ENCODE data around the gene PSPN. TPM values are rescaled to one million over a fixed set of nuclear protein-coding genes. Genes with fewer than 3 reads are reported as not detected.

PSPN gene
- total RNA-seq, 5 donors from 2014 or later (not counting 1 experiment from before 2014, with no cell fraction given), result 1.7 to 4.1 (median 3.2) TPM

- H3K9me3 Mint-ChIP-seq, result no peaks in the 10 kb centered on the region
- H3K4me1 Mint-ChIP-seq, result peaks cover 24 to 32% (median 27%) of the 10 kb centered on the region in 3 donors
- Histone ChIP-seq H3K27me3 (replicated peaks in 1 of 2; ENCODE audit: control insufficient read depth in 2 of 2, extremely low read depth in 1 of 2, insufficient read depth in 2 of 2, low read length in 1 of 2) (no peaks in the 10 kb centered on the region), H3K4me1 (ENCODE audit: control insufficient read depth in 1 of 2, extremely low read depth in 1 of 2, insufficient read depth in 2 of 2, low read length in 2 of 2) (peaks cover 0 to 23% of the 10 kb centered on the region in 2 experiments), H3K36me3 (ENCODE audit: control insufficient read depth in 2 of 2, extremely low read depth in 1 of 2, insufficient read depth in 1 of 2, low read length in 1 of 2) (peaks cover 3 to 19% of the 10 kb centered on the region in 2 donors), H3K27ac (ENCODE audit: low read length) (peak within 1 kb of the TSS; percentile 94), H3K9me3 (no peaks in the 10 kb centered on the region), H3K4me3 (ENCODE audit: control insufficient read depth in 1 of 2, extremely low read depth in 1 of 2, low read length in 1 of 2) (peak within 1 kb of the TSS; percentile 82 to 93)
- no peaks in the 10 kb centered on the region for H3K27me3 Mint-ChIP-seq
- CTCF ChIA-PET, result interaction anchor here in 1 of 2 donors (0.6 to 1.5 kb wide), 2 partner anchors 21 to 31 kb away, joined by 3 to 7 read pairs; partner anchors contain the start of genes ALKBH7 and KHSRP
- ATAC-seq (replicated peaks in 1 of 4) (peak; percentile 85 to 86 (median 86)), DNase-seq (peak; percentile 83 to 97 (median 91))
- peaks cover 6% of the 10 kb centered on the region for H3K36me3 Mint-ChIP-seq
- POLR2A ChIA-PET, result interaction anchor here in 1 of 2 donors (1.2 to 1.4 kb wide), 2 partner anchors 21 to 31 kb away, joined by 5 to 6 read pairs; partner anchors contain the start of genes ALKBH7 and KHSRP
- H3K27ac Mint-ChIP-seq, result peak within 1 kb of the TSS; percentile 93
- peak within 1 kb of the TSS; percentile 87 to 96 (median 91) for H3K4me3 Mint-ChIP-seq
- under 1% methylated on average over 60 of the region's 69 CpGs for WGBS (ENCODE audit: insufficient coverage)
Measured at GRCh38 chr19:6393074-6393982, 17.6 kb upstream of the PSPN start, which contains the start of gene GTF2F1. GTF2F1 (minus strand) TSS chr19:6393164; CDS start chr19:6392995, 169 bp downstream.

GRCh38 chr19:6392221-6393073 lies 16.7 kb upstream of the PSPN start:
- 3% methylated on average over 24 of the region's 30 CpGs for whole genome bisulfite sequencing (ENCODE audit: insufficient coverage)
- peak overlapping the region; percentile 87 to 96 (median 91) for H3K4me3 Mint-ChIP-seq

GRCh38 chr19:6387372-6387771 lies 11.6 kb upstream of the PSPN start:
- Histone ChIP-seq H3K27ac (ENCODE audit: low read length) (no peak overlapping the region), H3K4me3 (ENCODE audit: control insufficient read depth in 1 of 2, extremely low read depth in 1 of 2, low read length in 1 of 2) (no peak overlapping the region), H3K4me1 (ENCODE audit: control insufficient read depth in 1 of 2, extremely low read depth in 1 of 2, insufficient read depth in 2 of 2, low read length in 2 of 2) (peaks cover 0 to 9% of the 10 kb centered on the region in 2 experiments), H3K36me3 (ENCODE audit: control insufficient read depth in 2 of 2, extremely low read depth in 1 of 2, insufficient read depth in 1 of 2, low read length in 1 of 2) (peaks cover 17 to 61% of the 10 kb centered on the region in 2 donors), H3K9me3 (no peaks in the 10 kb centered on the region), H3K27me3 (replicated peaks in 1 of 2; ENCODE audit: control insufficient read depth in 2 of 2, extremely low read depth in 1 of 2, insufficient read depth in 2 of 2, low read length in 1 of 2) (no peaks in the 10 kb centered on the region)
- 97% methylated on average over 16 of the region's 19 CpGs for WGBS (ENCODE audit: insufficient coverage)
- H3K36me3 Mint-ChIP-seq, result peaks cover 30% of the 10 kb centered on the region
- peaks cover 12 to 18% (median 16%) of the 10 kb centered on the region in 3 donors for H3K4me1 Mint-ChIP-seq
- H3K4me3 Mint-ChIP-seq, result no peak overlapping the region
- H3K27me3 Mint-ChIP-seq, result no peaks in the 10 kb centered on the region
- H3K9me3 Mint-ChIP-seq, result no peaks in the 10 kb centered on the region
- no peak for DNase-seq
- H3K27ac Mint-ChIP-seq, result no peak overlapping the region
- ChIA-PET CTCF (no interaction called here), POLR2A (interaction anchor here (0.6 kb wide), 2 partner anchors 9 to 110 kb away, joined by 3 read pairs; no protein-coding TSS in a partner anchor)
- ATAC-seq (replicated peaks in 1 of 4), result no peak

More at GRCh38 chr19:6392221-6393073, 16.7 kb upstream of the PSPN start:
- H3K4me3 ChIP-seq (ENCODE audit: control insufficient read depth in 1 of 2, extremely low read depth in 1 of 2, low read length in 1 of 2), result peak overlapping the region; percentile 82 to 93
- Mint-ChIP-seq H3K36me3 (peaks cover 10% of the 10 kb centered on the region), H3K9me3 (no peaks in the 10 kb centered on the region), H3K27me3 (no peaks in the 10 kb centered on the region), H3K27ac (peak overlapping the region; percentile 93), H3K4me1 (peaks cover 24 to 32% (median 28%) of the 10 kb centered on the region in 3 donors)
- POLR2A ChIA-PET, result interaction anchor here in 1 of 2 donors (1.2 to 1.4 kb wide), 2 partner anchors 20 to 32 kb away, joined by 5 to 6 read pairs; partner anchors contain the start of genes ALKBH7 and KHSRP
- CTCF ChIA-PET, result interaction anchor here in 1 of 2 donors (0.6 to 1.5 kb wide), 2 partner anchors 20 to 32 kb away, joined by 3 to 7 read pairs; partner anchors contain the start of genes ALKBH7 and KHSRP
- H3K36me3 ChIP-seq (ENCODE audit: control insufficient read depth in 2 of 2, extremely low read depth in 1 of 2, insufficient read depth in 1 of 2, low read length in 1 of 2), result peaks cover 8 to 26% of the 10 kb centered on the region in 2 donors
- peak in 1 of 35 experiments; percentile 28 for DNase-seq
- no peaks in the 10 kb centered on the region for H3K9me3 ChIP-seq
- no peak for ATAC-seq (replicated peaks in 1 of 4)
- H3K4me1 ChIP-seq (ENCODE audit: control insufficient read depth in 1 of 2, extremely low read depth in 1 of 2, insufficient read depth in 2 of 2, low read length in 2 of 2), result peaks cover 0 to 23% of the 10 kb centered on the region in 2 experiments
- no peaks in the 10 kb centered on the region for H3K27me3 ChIP-seq (replicated peaks in 1 of 2; ENCODE audit: control insufficient read depth in 2 of 2, extremely low read depth in 1 of 2, insufficient read depth in 2 of 2, low read length in 1 of 2)
- peak overlapping the region; percentile 94 for H3K27ac ChIP-seq (ENCODE audit: low read length)

GRCh38 chr19:6384381-6384780 lies 8.6 kb upstream of the PSPN start:
- CTCF ChIA-PET, result no interaction called here

GRCh38 chr19:6383188-6383587 lies 7.5 kb upstream of the PSPN start:
- H3K27me3 ChIP-seq (replicated peaks in 1 of 2; ENCODE audit: control insufficient read depth in 2 of 2, extremely low read depth in 1 of 2, insufficient read depth in 2 of 2, low read length in 1 of 2), result no peaks in the 10 kb centered on the region
- no peaks in the 10 kb centered on the region for H3K27me3 Mint-ChIP-seq
- no peaks in the 10 kb centered on the region for H3K9me3 Mint-ChIP-seq
- no peak overlapping the region for H3K27ac Mint-ChIP-seq
- POLR2A ChIA-PET, result no interaction called here
- no peaks in the 10 kb centered on the region for H3K4me1 Mint-ChIP-seq
- H3K4me3 ChIP-seq (ENCODE audit: control insufficient read depth in 1 of 2, extremely low read depth in 1 of 2, low read length in 1 of 2), result no peak overlapping the region
- ATAC-seq (replicated peaks in 1 of 4), result no peak
- H3K36me3 Mint-ChIP-seq, result peaks cover 50% of the 10 kb centered on the region
- no peak overlapping the region for H3K27ac ChIP-seq (ENCODE audit: low read length)
- DNase-seq, result no peak
- no peaks in the 10 kb centered on the region for H3K9me3 ChIP-seq
- peak overlapping the region in 1 of 3 donors; percentile 9 for H3K4me3 Mint-ChIP-seq
- CTCF ChIA-PET, result no interaction called here
- WGBS (ENCODE audit: insufficient coverage), result 95% methylated on average over 19 of the region's 19 CpGs
- no peaks in the 10 kb centered on the region for H3K4me1 ChIP-seq (ENCODE audit: control insufficient read depth in 1 of 2, extremely low read depth in 1 of 2, insufficient read depth in 2 of 2, low read length in 2 of 2)
- H3K36me3 ChIP-seq (ENCODE audit: control insufficient read depth in 2 of 2, extremely low read depth in 1 of 2, insufficient read depth in 1 of 2, low read length in 1 of 2), result peaks cover 25 to 69% of the 10 kb centered on the region in 2 donors

More at GRCh38 chr19:6384381-6384780, 8.6 kb upstream of the PSPN start:
- H3K4me1 ChIP-seq (ENCODE audit: control insufficient read depth in 1 of 2, extremely low read depth in 1 of 2, insufficient read depth in 2 of 2, low read length in 2 of 2), result no peaks in the 10 kb centered on the region
- ATAC-seq (replicated peaks in 1 of 4) (no peak), DNase-seq (no peak)
- WGBS (ENCODE audit: insufficient coverage), result no CpG with 5 or more reads among the region's 4 CpGs
- POLR2A ChIA-PET, result no interaction called here
- no peak overlapping the region for H3K4me3 Mint-ChIP-seq
- H3K9me3 ChIP-seq, result no peaks in the 10 kb centered on the region
- peaks cover 0 to 3% (median 0%) of the 10 kb centered on the region in 3 donors for H3K4me1 Mint-ChIP-seq
- H3K36me3 ChIP-seq (ENCODE audit: control insufficient read depth in 2 of 2, extremely low read depth in 1 of 2, insufficient read depth in 1 of 2, low read length in 1 of 2), result peaks cover 29 to 81% of the 10 kb centered on the region in 2 donors
- no peak overlapping the region for H3K27ac ChIP-seq (ENCODE audit: low read length)
- H3K36me3 Mint-ChIP-seq, result peaks cover 48% of the 10 kb centered on the region
- no peak overlapping the region for H3K4me3 ChIP-seq (ENCODE audit: control insufficient read depth in 1 of 2, extremely low read depth in 1 of 2, low read length in 1 of 2)
- no peaks in the 10 kb centered on the region for H3K27me3 Mint-ChIP-seq
- H3K27ac Mint-ChIP-seq, result no peak overlapping the region
- H3K9me3 Mint-ChIP-seq, result no peaks in the 10 kb centered on the region
- no peaks in the 10 kb centered on the region for H3K27me3 ChIP-seq (replicated peaks in 1 of 2; ENCODE audit: control insufficient read depth in 2 of 2, extremely low read depth in 1 of 2, insufficient read depth in 2 of 2, low read length in 1 of 2)

All from T-cell (primary cell).